WTC11 (cell line): Measurements from ENCODE around the gene MLXIP.

Source experiments
- JUN ChIP-seq: sonication (generic); formaldehyde crosslinking; IDR thresholded peaks from 2 replicates; pipeline ENCODE4 v1.8.0; 2023; ENCODE audit warnings: mild to moderate bottlenecking, missing genetic modification reagents
- SMAD3 ChIP-seq: sonication (generic); formaldehyde crosslinking; IDR thresholded peaks from 2 replicates; pipeline ENCODE4 v1.8.0; 2022; ENCODE audit warnings: missing genetic modification reagents, mild to moderate bottlenecking, borderline replicate concordance
- TEAD4 ChIP-seq: sonication (generic); formaldehyde crosslinking; IDR thresholded peaks from 2 replicates; pipeline ENCODE4 v1.8.0; 2022; ENCODE audit warnings: mild to moderate bottlenecking, missing genetic modification reagents
- TF ChIP-seq, protein P1 (sequence below): sonication (generic); formaldehyde crosslinking; IDR thresholded peaks from 2 replicates; pipeline ENCODE4 v1.8.0; 2022; ENCODE audit warnings: mild to moderate bottlenecking, missing genetic modification reagents
- TF ChIP-seq, protein P2 (sequence below): sonication (generic); formaldehyde crosslinking; conservative IDR thresholded peaks from 2 replicates; pipeline ENCODE4 v1.8.1; 2022; ENCODE audit warnings: mild to moderate bottlenecking, missing genetic modification reagents
- TF ChIP-seq, protein P3 (sequence below): fragments of 200-600 bp; IDR thresholded peaks from 2 replicates; pipeline ENCODE4 v1.8.0; 2022; ENCODE audit warnings: antibody characterized with exemption
- TF ChIP-seq, protein P4 (sequence below): sonication (generic); formaldehyde crosslinking; IDR thresholded peaks from 2 replicates; pipeline ENCODE4 v1.8.1; 2022; ENCODE audit warnings: low read depth, mild to moderate bottlenecking, moderate library complexity, missing genetic modification reagents, borderline replicate concordance
- TF ChIP-seq, protein P5 (sequence below): sonication (generic); formaldehyde crosslinking; IDR thresholded peaks from 2 replicates; pipeline ENCODE4 v1.8.1; 2023; ENCODE audit warnings: mild to moderate bottlenecking, missing genetic modification reagents

DNA sequence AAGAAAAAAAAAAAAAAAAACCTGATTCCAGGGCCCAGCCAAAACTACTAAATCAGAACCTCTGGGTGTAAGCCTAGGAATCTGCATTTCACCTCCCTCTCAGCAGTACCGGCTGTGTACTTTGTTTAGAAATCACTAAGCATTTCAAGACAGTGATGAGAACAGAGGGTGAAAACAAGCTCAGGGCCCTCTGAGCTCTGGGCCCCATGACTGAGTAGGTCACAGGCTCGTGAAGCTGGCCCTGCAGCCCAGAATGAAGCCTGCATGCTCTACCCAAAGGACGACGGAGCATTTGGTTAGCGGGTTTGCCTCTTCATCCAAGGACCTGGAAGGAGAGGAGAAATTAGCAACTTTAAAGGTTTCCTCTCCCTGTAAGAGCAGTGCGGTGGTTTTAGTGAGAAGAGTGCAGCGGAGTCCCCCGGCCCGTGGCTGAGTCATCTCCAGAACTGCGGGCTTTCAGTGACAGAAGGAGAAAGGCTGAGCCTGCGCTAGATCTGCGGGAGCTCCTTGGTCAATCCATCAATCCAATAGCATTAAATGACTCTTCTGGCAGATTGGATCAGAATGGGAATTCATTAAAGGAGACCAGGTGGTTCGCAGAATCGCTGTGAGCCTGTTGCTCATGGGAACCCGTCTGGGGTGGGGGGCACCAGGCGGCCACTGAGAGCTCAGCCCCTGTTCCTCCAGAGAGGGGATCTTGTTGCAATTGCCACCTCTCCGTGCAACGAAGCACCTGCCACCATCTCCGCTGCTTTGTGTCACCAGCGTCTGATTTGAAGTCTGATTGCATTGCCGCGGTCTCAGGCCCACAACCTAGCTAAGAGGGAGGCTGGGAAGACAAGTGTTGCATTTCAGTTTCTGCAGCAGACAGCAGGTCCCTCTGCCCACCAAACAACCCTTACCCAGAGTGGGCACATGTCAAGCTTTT lies 88.1 kb downstream of the MLXIP start:
- TF ChIP-seq SMAD3 (no peak), TEAD4 (no peak), JUN (CRISPR knock-in tag) (no peak)
- TF ChIP-seq, protein P1, sequence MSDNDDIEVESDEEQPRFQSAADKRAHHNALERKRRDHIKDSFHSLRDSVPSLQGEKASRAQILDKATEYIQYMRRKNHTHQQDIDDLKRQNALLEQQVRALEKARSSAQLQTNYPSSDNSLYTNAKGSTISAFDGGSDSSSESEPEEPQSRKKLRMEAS (CRISPR knock-in tag): no peak
- TF ChIP-seq, protein P2, sequence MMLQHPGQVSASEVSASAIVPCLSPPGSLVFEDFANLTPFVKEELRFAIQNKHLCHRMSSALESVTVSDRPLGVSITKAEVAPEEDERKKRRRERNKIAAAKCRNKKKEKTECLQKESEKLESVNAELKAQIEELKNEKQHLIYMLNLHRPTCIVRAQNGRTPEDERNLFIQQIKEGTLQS (CRISPR knock-in tag): no peak
- TF ChIP-seq, protein P3, sequence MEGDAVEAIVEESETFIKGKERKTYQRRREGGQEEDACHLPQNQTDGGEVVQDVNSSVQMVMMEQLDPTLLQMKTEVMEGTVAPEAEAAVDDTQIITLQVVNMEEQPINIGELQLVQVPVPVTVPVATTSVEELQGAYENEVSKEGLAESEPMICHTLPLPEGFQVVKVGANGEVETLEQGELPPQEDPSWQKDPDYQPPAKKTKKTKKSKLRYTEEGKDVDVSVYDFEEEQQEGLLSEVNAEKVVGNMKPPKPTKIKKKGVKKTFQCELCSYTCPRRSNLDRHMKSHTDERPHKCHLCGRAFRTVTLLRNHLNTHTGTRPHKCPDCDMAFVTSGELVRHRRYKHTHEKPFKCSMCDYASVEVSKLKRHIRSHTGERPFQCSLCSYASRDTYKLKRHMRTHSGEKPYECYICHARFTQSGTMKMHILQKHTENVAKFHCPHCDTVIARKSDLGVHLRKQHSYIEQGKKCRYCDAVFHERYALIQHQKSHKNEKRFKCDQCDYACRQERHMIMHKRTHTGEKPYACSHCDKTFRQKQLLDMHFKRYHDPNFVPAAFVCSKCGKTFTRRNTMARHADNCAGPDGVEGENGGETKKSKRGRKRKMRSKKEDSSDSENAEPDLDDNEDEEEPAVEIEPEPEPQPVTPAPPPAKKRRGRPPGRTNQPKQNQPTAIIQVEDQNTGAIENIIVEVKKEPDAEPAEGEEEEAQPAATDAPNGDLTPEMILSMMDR: no peak
- TF ChIP-seq, protein P4, sequence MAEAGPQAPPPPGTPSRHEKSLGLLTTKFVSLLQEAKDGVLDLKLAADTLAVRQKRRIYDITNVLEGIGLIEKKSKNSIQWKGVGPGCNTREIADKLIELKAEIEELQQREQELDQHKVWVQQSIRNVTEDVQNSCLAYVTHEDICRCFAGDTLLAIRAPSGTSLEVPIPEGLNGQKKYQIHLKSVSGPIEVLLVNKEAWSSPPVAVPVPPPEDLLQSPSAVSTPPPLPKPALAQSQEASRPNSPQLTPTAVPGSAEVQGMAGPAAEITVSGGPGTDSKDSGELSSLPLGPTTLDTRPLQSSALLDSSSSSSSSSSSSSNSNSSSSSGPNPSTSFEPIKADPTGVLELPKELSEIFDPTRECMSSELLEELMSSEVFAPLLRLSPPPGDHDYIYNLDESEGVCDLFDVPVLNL: no peak
- TF ChIP-seq, protein P5, sequence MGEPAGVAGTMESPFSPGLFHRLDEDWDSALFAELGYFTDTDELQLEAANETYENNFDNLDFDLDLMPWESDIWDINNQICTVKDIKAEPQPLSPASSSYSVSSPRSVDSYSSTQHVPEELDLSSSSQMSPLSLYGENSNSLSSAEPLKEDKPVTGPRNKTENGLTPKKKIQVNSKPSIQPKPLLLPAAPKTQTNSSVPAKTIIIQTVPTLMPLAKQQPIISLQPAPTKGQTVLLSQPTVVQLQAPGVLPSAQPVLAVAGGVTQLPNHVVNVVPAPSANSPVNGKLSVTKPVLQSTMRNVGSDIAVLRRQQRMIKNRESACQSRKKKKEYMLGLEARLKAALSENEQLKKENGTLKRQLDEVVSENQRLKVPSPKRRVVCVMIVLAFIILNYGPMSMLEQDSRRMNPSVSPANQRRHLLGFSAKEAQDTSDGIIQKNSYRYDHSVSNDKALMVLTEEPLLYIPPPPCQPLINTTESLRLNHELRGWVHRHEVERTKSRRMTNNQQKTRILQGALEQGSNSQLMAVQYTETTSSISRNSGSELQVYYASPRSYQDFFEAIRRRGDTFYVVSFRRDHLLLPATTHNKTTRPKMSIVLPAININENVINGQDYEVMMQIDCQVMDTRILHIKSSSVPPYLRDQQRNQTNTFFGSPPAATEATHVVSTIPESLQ (CRISPR knock-in tag): no peak
